AG04449 (cell line): ENCODE results near the gene TMEM229B.

Experiments
- CTCF ChIA-PET: fragments of 350-600 bp; formaldehyde crosslinking; extraction: SDS; loops from one replicate; lab custom pipeline; 2021; ENCODE audit warnings: antibody characterized with exemption; lab: Yijun Ruan, JAX
- POLR2A ChIA-PET: fragments of 400-600, 350-600 bp; formaldehyde crosslinking; extraction: SDS; loops from one replicate; lab custom pipeline; 2020; ENCODE audit warnings: antibody characterized with exemption, inconsistent platforms; lab: Yijun Ruan, JAX
- DNase-seq: peaks from one replicate; pipeline ENCODE4 v3.0.0-alpha.2; 2010; ENCODE audit warnings: low read depth, low spot score
- H3K4me3 ChIP-seq: 2 replicates; pipeline ENCODE4 v1.5.1; 2011; ENCODE audit warnings: low read depth, mild to moderate bottlenecking, control low read depth, low read length
- CTCF ChIP-seq: IDR thresholded peaks from one replicate; pipeline ENCODE4 v1.5.1; 2011; ENCODE audit warnings: mild to moderate bottlenecking, moderate library complexity, low read length, control low read depth, inconsistent platforms; ENCODE audit not compliant: insufficient read depth; ENCODE audit errors: missing control alignments

The TMEM229B gene

GRCh38 chr14:67503331-67503730 lies 14.8 kb upstream of the TMEM229B start:
- no peak for DNase-seq
- ChIA-PET CTCF (no interaction called here), POLR2A (no interaction called here)
- no peak overlapping the region for H3K4me3 ChIP-seq
- no peak for TF ChIP-seq CTCF

DNA sequence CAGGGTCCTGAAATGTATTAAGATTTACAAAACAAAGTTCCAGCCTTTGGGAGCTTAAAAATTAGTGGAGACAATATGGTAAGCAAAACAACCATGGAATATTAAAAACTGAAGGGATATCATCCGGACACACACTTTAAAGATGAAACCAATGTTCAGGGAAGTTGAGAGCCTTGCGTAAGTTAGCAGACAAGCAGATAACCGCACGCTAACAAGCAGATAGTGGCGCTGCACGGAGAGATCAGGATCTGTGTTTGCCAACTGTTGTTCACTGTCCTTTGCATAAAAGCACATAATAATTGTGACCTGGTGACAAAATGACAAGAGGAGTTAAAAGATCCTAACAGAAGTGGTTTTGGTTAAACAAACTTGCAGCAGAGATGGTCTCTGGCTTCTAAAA lies 14.3 kb upstream of the TMEM229B start:
- POLR2A ChIA-PET = no interaction called here

DNA sequence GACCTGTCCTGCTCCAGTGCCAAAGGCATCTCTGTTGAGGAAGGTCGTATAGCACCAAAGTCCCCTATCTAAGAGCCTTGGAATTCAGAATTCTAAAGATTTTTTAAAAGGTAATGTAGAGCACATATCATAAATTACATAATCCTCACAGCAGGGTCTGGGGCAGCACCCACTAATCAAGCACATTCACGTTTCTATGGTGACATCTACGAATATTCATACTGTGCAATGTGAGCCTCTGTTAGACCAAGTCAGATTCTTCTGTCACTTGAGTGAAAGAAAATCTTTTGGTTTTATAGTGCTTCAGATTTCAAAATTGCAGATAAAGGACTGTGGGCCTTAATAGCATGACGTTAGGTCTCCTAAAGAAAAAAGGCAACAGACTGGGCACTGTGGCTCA lies 13.1 kb upstream of the TMEM229B start:
- DNase-seq = no peak
- TF ChIP-seq CTCF = no peak
- ChIA-PET CTCF (no interaction called here), POLR2A (no interaction called here)
- H3K4me3 ChIP-seq = no peak overlapping the region

More for the DNA sequence above, 14.3 kb upstream of the TMEM229B start:
- DNase-seq = no peak
- no peak for TF ChIP-seq CTCF
- no peak overlapping the region for H3K4me3 ChIP-seq
- CTCF ChIA-PET = no interaction called here

- DNase-seq = no peak
- no peak overlapping the region for H3K4me3 ChIP-seq
- ChIA-PET POLR2A (no interaction called here), CTCF (interaction anchor here (0.8 kb wide), 1 partner anchor 13 kb away, joined by 5 read pairs; the partner anchor contains the start of gene TMEM229B)
- TF ChIP-seq CTCF = no peak
These were observed 12.5 kb upstream of the TMEM229B start for GRCh38 chr14:67500981-67501380.

- POLR2A ChIA-PET = no interaction called here
- DNase-seq = no peak
- CTCF ChIA-PET = no interaction called here
- no peak for TF ChIP-seq CTCF
- no peak overlapping the region for H3K4me3 ChIP-seq
These were observed 9.2 kb upstream of the TMEM229B start for GRCh38 chr14:67497716-67498115.

DNA sequence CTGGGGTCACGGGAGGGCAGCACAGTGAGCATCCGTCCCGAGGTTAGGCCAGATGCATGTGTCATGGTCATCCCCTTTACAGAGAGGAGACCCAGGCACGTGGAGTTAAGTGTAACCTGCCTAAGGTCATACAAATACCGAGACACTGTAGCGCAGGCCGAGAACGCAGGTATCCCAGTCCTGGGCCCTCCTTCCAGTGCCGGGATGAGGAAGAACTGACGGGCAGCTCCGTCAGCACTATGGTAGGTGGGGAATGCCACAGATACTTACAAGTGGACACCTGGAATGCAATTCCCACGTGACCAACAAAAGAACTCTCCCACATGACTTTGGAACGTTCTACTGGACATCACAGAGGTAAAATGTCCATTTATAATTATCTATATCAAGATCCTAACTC lies 8.7 kb upstream of the TMEM229B start:
- ChIA-PET POLR2A (no interaction called here), CTCF (no interaction called here)
- no peak for DNase-seq
- no peak overlapping the region for H3K4me3 ChIP-seq
- no peak for TF ChIP-seq CTCF
